Activated naive CD8-positive, alpha-beta T cell treated with anti-CD3 and anti-CD28 coated beads, Interleukin-2, amount 10 ng/mL, durations not matched to agents 7 days and 5 days (primary cell): ENCODE results near the gene ZFP30. TPM values are rescaled to one million over a fixed set of nuclear protein-coding genes. Genes with fewer than 3 reads are reported as not detected.
"Not testable (repeated sequence)": the region's sequence is repeated elsewhere in the genome, so short reads cannot be mapped to it uniquely, and the experiment has no call there.

ENCODE experiments used
- ATAC-seq: fragments of 150-1000 bp; cut with Tn5 transposase; one replicate; pipeline ENCODE4 v1.10.0; 2021; ENCODE audit warnings: low read depth, moderate library complexity
- POLR2A ChIA-PET: fragments of 350-600 bp; sonication (Branson Sonifier 250); formaldehyde crosslinking; loops from one replicate; lab custom pipeline; 2021; ENCODE audit warnings: antibody characterized with exemption; lab: Charles Lee
- DNase-seq: peaks from one replicate; pipeline ENCODE4 v3.0.0; 2021
- H3K27ac Mint-ChIP-seq: one replicate; pipeline ENCODE4 v1.8.0; 2022; ENCODE audit warnings: mild to moderate bottlenecking, mixed read lengths
- H3K27me3 Mint-ChIP-seq: one replicate; pipeline ENCODE4 v1.8.0; 2022; ENCODE audit warnings: mild to moderate bottlenecking, moderate library complexity, mixed read lengths
- H3K36me3 Mint-ChIP-seq: one replicate; pipeline ENCODE4 v1.8.0; 2021; ENCODE audit warnings: mild to moderate bottlenecking, mixed read lengths
- H3K4me1 Mint-ChIP-seq: one replicate; pipeline ENCODE4 v1.8.0; 2021; ENCODE audit warnings: mixed read lengths
- H3K4me3 Mint-ChIP-seq: one replicate; pipeline ENCODE4 v1.8.0; 2022; ENCODE audit warnings: mild to moderate bottlenecking, moderate library complexity, mixed read lengths
- H3K9me3 Mint-ChIP-seq: one replicate; pipeline ENCODE4 v1.8.0; 2021; ENCODE audit warnings: mixed read lengths
- total RNA-seq, 2 experiments: library from RNA; stranded (reverse); gene quantifications; one replicate each; pipeline ENCODE4 v1.2.3, GENCODE V29; 2021

Gene ZFP30
- 10 to 100 TPM; 16.6 to 18.9 TPM for total RNA-seq

GRCh38 chr19:37655301-37655688, at the start of gene ZFP30:
Gene ZFP30 (minus strand): TSS chr19:37655465. CDS start chr19:37647822, 7,643 bp downstream.
- peaks cover 18% of the 10 kb centered on the region for H3K4me1 Mint-ChIP-seq
- peak within 1 kb of the TSS; percentile 80 for H3K4me3 Mint-ChIP-seq
- ATAC-seq (peak; percentile 83), DNase-seq (peak; percentile 89)
- H3K27me3 Mint-ChIP-seq = no peaks in the 10 kb centered on the region
- H3K36me3 Mint-ChIP-seq = peaks cover 28% of the 10 kb centered on the region
- POLR2A ChIA-PET = interaction anchor here (0.7 to 2.5 kb wide), 2 partner anchors 61 to 1050 kb away, joined by 3 to 12 read pairs; partner anchors contain the start of genes ZNF382, ZNF540 and ZNF571
- H3K9me3 Mint-ChIP-seq = peaks cover 10% of the 10 kb centered on the region
- H3K27ac Mint-ChIP-seq = peak within 1 kb of the TSS; percentile 99

DNA sequence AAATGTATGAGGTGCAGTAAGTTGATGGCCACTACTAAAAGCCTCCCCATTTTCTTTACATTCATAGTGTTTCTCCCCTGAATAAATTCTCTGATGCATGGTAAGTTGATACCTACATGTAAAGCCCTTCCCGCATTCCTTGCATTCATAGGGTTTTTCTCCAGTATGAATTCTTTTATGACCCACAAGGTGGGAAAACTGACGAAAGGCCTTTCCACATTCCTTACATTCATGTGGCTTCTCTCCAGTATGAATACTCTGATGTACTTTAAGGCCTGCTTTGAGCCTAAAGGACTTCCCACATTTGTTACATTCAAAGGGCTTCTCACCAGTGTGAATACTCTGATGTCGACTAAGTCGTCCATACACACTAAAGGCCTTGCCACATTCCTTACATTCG, 43.8 kb upstream of the ZFP30 start:
- Mint-ChIP-seq H3K4me1 (no peaks in the 10 kb centered on the region), H3K4me3 (no peak overlapping the region), H3K27me3 (no peaks in the 10 kb centered on the region), H3K9me3 (peaks cover 29% of the 10 kb centered on the region), H3K36me3 (peaks cover 61% of the 10 kb centered on the region), H3K27ac (no peak overlapping the region)
- POLR2A ChIA-PET = no interaction called here
- ATAC-seq (no peak), DNase-seq (no peak)

- H3K4me1 Mint-ChIP-seq = no peaks in the 10 kb centered on the region
- DNase-seq (no peak), ATAC-seq (no peak)
- POLR2A ChIA-PET = no interaction called here
- H3K9me3 Mint-ChIP-seq = peaks cover 32% of the 10 kb centered on the region
- H3K4me3 Mint-ChIP-seq = no peak overlapping the region
- H3K27ac Mint-ChIP-seq = no peak overlapping the region
- peaks cover 56% of the 10 kb centered on the region for H3K36me3 Mint-ChIP-seq
- H3K27me3 Mint-ChIP-seq = no peaks in the 10 kb centered on the region
These were observed 43.0 kb upstream of the ZFP30 start for GRCh38 chr19:37698216-37698615.

- DNase-seq = no peak
- peaks cover 36% of the 10 kb centered on the region for H3K36me3 Mint-ChIP-seq
- H3K4me3 Mint-ChIP-seq = no peak overlapping the region
- H3K9me3 Mint-ChIP-seq = peaks cover 26% of the 10 kb centered on the region
- H3K27ac Mint-ChIP-seq = no peak overlapping the region
- ATAC-seq = no peak
- peaks cover 7% of the 10 kb centered on the region for H3K4me1 Mint-ChIP-seq
- POLR2A ChIA-PET = interaction anchor here (0.7 kb wide), 1 partner anchor 966 kb away, joined by 4 read pairs; no protein-coding TSS in a partner anchor
- H3K27me3 Mint-ChIP-seq = no peaks in the 10 kb centered on the region
These were observed 40.1 kb upstream of the ZFP30 start for GRCh38 chr19:37695144-37695899.

DNA sequence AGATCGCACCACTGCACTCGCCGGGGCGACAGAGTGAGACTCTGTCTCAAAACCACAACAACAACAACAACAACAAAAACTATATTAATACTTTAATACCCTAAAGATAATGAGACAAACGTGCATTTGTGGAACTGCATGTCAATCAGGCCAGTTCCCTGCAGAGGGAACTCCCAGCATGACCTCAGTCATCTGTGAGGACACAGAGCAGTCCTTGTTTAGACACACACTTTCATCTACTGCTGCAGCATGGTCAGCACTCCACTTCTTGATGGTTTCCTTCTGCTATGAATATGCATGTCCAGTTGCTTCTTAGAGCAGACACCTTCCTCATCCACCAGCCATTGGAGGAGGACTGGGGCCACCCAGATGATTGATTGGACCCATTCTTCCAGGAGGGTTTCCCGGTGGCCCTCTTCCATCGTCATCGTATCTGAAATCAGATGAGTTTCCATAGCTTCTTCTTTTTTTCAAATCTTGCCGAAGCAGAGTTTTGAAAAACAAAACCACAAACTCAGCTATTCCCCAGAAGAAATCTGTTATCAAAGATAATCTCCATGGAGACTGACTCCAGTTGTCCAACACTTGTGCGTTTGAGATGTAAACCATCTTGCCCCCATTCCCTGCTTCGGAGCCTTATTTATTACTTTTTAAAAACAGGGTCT, 37.8 kb upstream of the ZFP30 start:
- no peak overlapping the region for H3K4me3 Mint-ChIP-seq
- DNase-seq (no peak), ATAC-seq (no peak)
- peaks cover 16% of the 10 kb centered on the region for H3K36me3 Mint-ChIP-seq
- H3K27me3 Mint-ChIP-seq = no peaks in the 10 kb centered on the region
- H3K27ac Mint-ChIP-seq = no peak overlapping the region
- POLR2A ChIA-PET = interaction anchor here (1.1 to 1.2 kb wide), 2 partner anchors 87 to 98 kb away, joined by 3 to 7 read pairs; partner anchors contain the start of genes ZNF540, ZNF571 and ZNF573
- H3K9me3 Mint-ChIP-seq = peaks cover 16% of the 10 kb centered on the region
- H3K4me1 Mint-ChIP-seq = peaks cover 7% of the 10 kb centered on the region

GRCh38 chr19:37691881-37692504, 36.7 kb upstream of the ZFP30 start:
- peak; percentile 95 for ATAC-seq
- peaks cover 7% of the 10 kb centered on the region for H3K4me1 Mint-ChIP-seq
- H3K4me3 Mint-ChIP-seq = peak overlapping the region; percentile 84
- peaks cover 7% of the 10 kb centered on the region for H3K36me3 Mint-ChIP-seq
- POLR2A ChIA-PET = interaction anchor here (0.8 to 1.2 kb wide), 4 partner anchors 28 to 97 kb away, joined by 3 to 7 read pairs (median 4); partner anchors contain the start of genes ZNF540, ZNF571, ZNF573 and ZNF607
- H3K27ac Mint-ChIP-seq = peak overlapping the region; percentile 92
- peak; percentile 84 for DNase-seq
- H3K9me3 Mint-ChIP-seq = peaks cover 14% of the 10 kb centered on the region
- no peaks in the 10 kb centered on the region for H3K27me3 Mint-ChIP-seq

DNA sequence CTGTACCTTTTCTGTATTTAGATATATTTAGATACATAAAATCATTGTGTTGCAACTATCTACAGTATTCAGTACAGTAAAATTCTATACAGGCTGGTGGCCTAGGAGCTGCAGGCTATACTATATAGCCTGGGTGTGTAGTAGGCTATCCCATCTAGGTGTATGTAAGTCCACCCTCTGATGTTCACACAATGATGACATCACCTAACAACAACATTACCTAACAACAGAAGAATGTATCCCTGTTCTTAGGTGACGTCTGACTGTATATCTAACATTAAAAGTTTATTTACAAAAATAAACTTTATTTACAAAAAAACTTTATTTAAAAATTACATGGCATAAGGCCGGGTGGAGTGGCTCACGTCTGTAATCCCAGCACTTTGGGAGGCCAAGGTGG, 28.3 kb upstream of the ZFP30 start:
- Mint-ChIP-seq H3K4me3 (no peak overlapping the region), H3K4me1 (no peaks in the 10 kb centered on the region), H3K27me3 (no peaks in the 10 kb centered on the region), H3K9me3 (peaks cover 22% of the 10 kb centered on the region), H3K36me3 (peaks cover 1% of the 10 kb centered on the region), H3K27ac (no peak overlapping the region)
- no peak for DNase-seq
- ATAC-seq = no peak
- POLR2A ChIA-PET = no interaction called here

- ATAC-seq (no peak), DNase-seq (no peak)
- Mint-ChIP-seq H3K4me1 (no peaks in the 10 kb centered on the region), H3K9me3 (peaks cover 14% of the 10 kb centered on the region), H3K36me3 (no peaks in the 10 kb centered on the region), H3K27ac (no peak overlapping the region), H3K4me3 (no peak overlapping the region), H3K27me3 (no peaks in the 10 kb centered on the region)
- POLR2A ChIA-PET = no interaction called here
These were observed 14.2 kb upstream of the ZFP30 start for GRCh38 chr19:37669450-37669914.

GRCh38 chr19:37657157-37657556, 1.9 kb upstream of the ZFP30 start:
- not testable (repeated sequence) for H3K27ac Mint-ChIP-seq, ATAC-seq, H3K27me3 Mint-ChIP-seq, DNase-seq
- peaks cover 14% of the 10 kb centered on the region for H3K9me3 Mint-ChIP-seq
- H3K36me3 Mint-ChIP-seq = peaks cover 15% of the 10 kb centered on the region
- POLR2A ChIA-PET = interaction anchor here (0.7 kb wide), 2 partner anchors 485 to 823 kb away, joined by 3 to 4 read pairs; partner anchors contain the start of gene ZNF585A
- H3K4me3 Mint-ChIP-seq = peak overlapping the region; percentile 80
- peaks cover 18% of the 10 kb centered on the region for H3K4me1 Mint-ChIP-seq

DNA sequence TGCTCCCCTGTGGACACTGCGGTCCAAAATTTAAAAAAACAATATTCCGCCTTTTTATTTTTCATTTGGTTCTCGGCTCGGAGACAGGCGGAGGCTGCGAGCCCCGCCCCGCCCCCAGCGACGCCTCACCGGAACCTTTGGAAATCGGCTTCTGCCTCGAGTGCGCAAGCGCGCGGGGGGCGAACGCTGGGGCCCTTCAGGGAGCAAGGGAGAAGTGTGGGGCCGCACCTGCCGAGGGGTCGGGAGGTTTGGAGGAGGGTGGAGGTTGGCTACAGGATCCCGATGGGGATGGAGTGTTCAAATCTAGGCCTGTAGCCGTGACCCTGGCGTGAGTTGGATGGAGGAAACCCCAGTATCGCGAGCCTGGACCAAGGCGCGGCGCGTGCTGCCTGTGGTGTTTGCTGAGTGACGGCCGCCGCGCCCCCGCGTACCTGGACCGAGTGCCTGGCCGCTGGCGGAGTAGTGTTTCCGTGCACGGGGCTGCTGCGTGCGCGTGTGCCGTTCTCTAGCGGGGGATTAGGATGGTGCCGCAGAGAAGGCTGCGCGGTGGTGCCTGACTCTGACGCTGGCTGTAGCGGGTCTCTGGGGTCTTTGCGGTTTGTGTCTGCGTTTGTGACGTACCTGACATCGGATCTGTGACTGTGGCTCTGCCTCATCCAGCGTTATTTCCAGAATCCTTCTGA, 565 bp upstream of the ZFP30 start:
- peaks cover 14% of the 10 kb centered on the region for H3K9me3 Mint-ChIP-seq
- ATAC-seq (peak; percentile 75), DNase-seq (peak; percentile 92)
- POLR2A ChIA-PET = interaction anchor here (2.5 kb wide), 1 partner anchor 61 kb away, joined by 12 read pairs; the partner anchor contains the start of genes ZNF540 and ZNF571
- peak overlapping the region; percentile 99 for H3K27ac Mint-ChIP-seq
- H3K4me3 Mint-ChIP-seq = peak overlapping the region; percentile 80
- peaks cover 18% of the 10 kb centered on the region for H3K4me1 Mint-ChIP-seq
- no peaks in the 10 kb centered on the region for H3K27me3 Mint-ChIP-seq
- H3K36me3 Mint-ChIP-seq = peaks cover 25% of the 10 kb centered on the region

- Mint-ChIP-seq H3K4me3 (peak overlapping the region; percentile 80), H3K36me3 (peaks cover 32% of the 10 kb centered on the region), H3K27ac (peak overlapping the region; percentile 99), H3K4me1 (peaks cover 18% of the 10 kb centered on the region), H3K27me3 (no peaks in the 10 kb centered on the region), H3K9me3 (peaks cover 10% of the 10 kb centered on the region)
- DNase-seq (no peak), ATAC-seq (peak; percentile 20)
- POLR2A ChIA-PET = interaction anchor here (0.7 to 2.5 kb wide), 2 partner anchors 60 to 1050 kb away, joined by 3 to 12 read pairs; partner anchors contain the start of genes ZNF382, ZNF540 and ZNF571
These were observed 500 bp downstream of the ZFP30 start for GRCh38 chr19:37654629-37655300.

DNA sequence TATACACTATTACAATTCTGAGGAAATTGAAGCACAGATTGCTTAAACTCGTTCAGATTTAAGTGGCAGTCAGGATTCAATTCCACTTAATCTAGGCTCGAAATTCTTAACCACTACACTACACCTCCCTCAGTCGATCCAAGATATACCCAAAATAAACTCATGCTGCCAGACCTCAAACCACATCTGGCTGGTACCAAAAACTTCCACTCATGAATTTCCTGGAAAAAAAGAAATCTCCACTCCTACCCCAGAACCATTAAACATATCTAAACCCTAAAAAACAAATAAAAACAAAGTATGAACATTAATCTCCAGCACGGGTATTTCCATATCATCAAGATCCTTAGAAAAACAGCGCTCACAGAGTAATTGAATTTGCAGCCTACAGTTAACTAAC, 1.1 kb downstream of the ZFP30 start:
- POLR2A ChIA-PET = interaction anchor here (0.9 to 2.5 kb wide), 3 partner anchors 38 to 125 kb away, joined by 3 to 12 read pairs (median 4); partner anchors contain the start of genes ZNF540, ZNF571 and ZNF573
- Mint-ChIP-seq H3K36me3 (peaks cover 39% of the 10 kb centered on the region), H3K27ac (peak overlapping the region; percentile 99), H3K27me3 (no peaks in the 10 kb centered on the region), H3K9me3 (peaks cover 10% of the 10 kb centered on the region), H3K4me1 (peaks cover 18% of the 10 kb centered on the region), H3K4me3 (peak overlapping the region; percentile 80)
- DNase-seq (no peak), ATAC-seq (no peak)
